OCI-M1 (cell line): Measurements from ENCODE around the gene LCTL.
"Not testable (repeated sequence)": the region's sequence is repeated elsewhere in the genome, so short reads cannot be mapped to it uniquely, and the experiment has no call there.

Experiments used
- DNase-seq: peaks from one replicate; lab custom pipeline; 2025; lab: John Stamatoyannopoulos, UW

LCTL gene

GRCh38 chr15:66591322-66591862 lies 25.6 kb upstream of the LCTL start:
- DNase-seq, result no peak

GRCh38 chr15:66590435-66590834 lies 24.6 kb upstream of the LCTL start:
- DNase-seq, result no peak

- DNase-seq, result not testable (repeated sequence)
Measured at GRCh38 chr15:66589429-66589828, 23.6 kb upstream of the LCTL start.

GRCh38 chr15:66588971-66589370 lies 23.2 kb upstream of the LCTL start:
- peak; percentile 18 for DNase-seq

GRCh38 chr15:66588537-66588936 lies 22.7 kb upstream of the LCTL start:
- DNase-seq, result peak; percentile 70

- no peak for DNase-seq
Measured at GRCh38 chr15:66587749-66588148, 22.0 kb upstream of the LCTL start.

GRCh38 chr15:66587020-66587419 lies 21.2 kb upstream of the LCTL start:
- DNase-seq, result no peak

- DNase-seq, result no peak
Measured at GRCh38 chr15:66586155-66586976, 20.6 kb upstream of the LCTL start.

GRCh38 chr15:66581972-66582537 lies 16.3 kb upstream of the LCTL start:
- peak; percentile 80 for DNase-seq

GRCh38 chr15:66580643-66581042 lies 14.8 kb upstream of the LCTL start:
- DNase-seq, result no peak

GRCh38 chr15:66578286-66578875 lies 12.6 kb upstream of the LCTL start:
- no peak for DNase-seq

- no peak for DNase-seq
Measured at GRCh38 chr15:66574596-66574950, 8.8 kb upstream of the LCTL start.

- no peak for DNase-seq
Measured at GRCh38 chr15:66573719-66574595, 8.2 kb upstream of the LCTL start.

- no peak for DNase-seq
Measured at GRCh38 chr15:66573348-66573718, 7.5 kb upstream of the LCTL start.

- no peak for DNase-seq
Measured at GRCh38 chr15:66572146-66572545, 6.3 kb upstream of the LCTL start.

- DNase-seq, result no peak
Measured at GRCh38 chr15:66570842-66571478, 5.2 kb upstream of the LCTL start.

GRCh38 chr15:66570327-66570726 lies 4.5 kb upstream of the LCTL start:
- DNase-seq, result no peak

- no peak for DNase-seq
Measured at GRCh38 chr15:66569461-66570137, 3.8 kb upstream of the LCTL start.

GRCh38 chr15:66567897-66568296 lies 2.1 kb upstream of the LCTL start:
- DNase-seq, result no peak

GRCh38 chr15:66566963-66567531 lies 1.2 kb upstream of the LCTL start:
- DNase-seq, result peak; percentile 83

- DNase-seq, result no peak
Measured at GRCh38 chr15:66565141-66565641, 607 bp downstream of the LCTL start.
